Endothelial cell of umbilical vein (primary cell): ENCODE measurements around the gene CORO7. TPM values are rescaled to one million over a fixed set of nuclear protein-coding genes. Genes with fewer than 3 reads are reported as not detected.
"Not testable (repeated sequence)": the region's sequence is repeated elsewhere in the genome, so short reads cannot be mapped to it uniquely, and the experiment has no call there.

Experiments
- BruUV-seq: library from RNA; stranded (reverse); fragments of 400-500 nt; replicated peaks from 2 replicates; lab custom pipeline; 2021; lab: Mats Ljungman, UMichigan
- CTCF ChIA-PET: fragments of 300-600, 350-600 bp; sonication (Branson Sonifier 250); formaldehyde crosslinking; loops from one replicate; lab custom pipeline; 2021; ENCODE audit warnings: antibody characterized with exemption, inconsistent platforms; lab: Charles Lee
- POLR2A ChIA-PET: fragments of 300-600, 350-600 bp; sonication (Branson Sonifier 250); formaldehyde crosslinking; loops from one replicate; lab custom pipeline; 2021; ENCODE audit warnings: antibody characterized with exemption, inconsistent platforms; lab: Charles Lee
- DNase-seq: peaks from one replicate; pipeline ENCODE4 v3.0.0-alpha.2; 2011; ENCODE audit warnings: low read depth, low spot score
- FAIRE-seq: peaks from 2 replicates; lab custom pipeline; 2011; peaks lifted over from hg19 to GRCh38; lab: Jason Lieb, UNC
- H2AFZ ChIP-seq: 2 replicates; pipeline ENCODE4 v1.6.0; 2012; ENCODE audit warnings: low read depth, low read length, control low read depth, inconsistent platforms
- H3K27ac ChIP-seq: 2 replicates; pipeline ENCODE4 v1.5.1; 2011; ENCODE audit warnings: low read depth, mild to moderate bottlenecking, control low read depth, low read length, moderate library complexity; ENCODE audit not compliant: insufficient read depth
- H3K27me3 ChIP-seq, 2 experiments: 2 replicates each; pipeline versions ENCODE4 v1.6.0 to v1.6.1; 2011; ENCODE audit warnings: low read length in 2 of 2, mixed read lengths in 1 of 2; ENCODE audit not compliant: control insufficient read depth in 2 of 2, insufficient read depth in 2 of 2
- H3K36me3 ChIP-seq, 2 experiments: 2 replicates in 1 of 2; 3 replicates in 1 of 2; pipeline ENCODE4 v1.5.1; 2011; ENCODE audit warnings: low read length in 2 of 2, mild to moderate bottlenecking in 1 of 2, moderate library complexity in 1 of 2; ENCODE audit not compliant: control insufficient read depth in 2 of 2, insufficient read depth in 2 of 2; ENCODE audit errors: extremely low read depth in 1 of 2
- H3K4me1 ChIP-seq: 3 replicates; pipeline ENCODE4 v1.5.1; 2011; ENCODE audit warnings: mild to moderate bottlenecking, low read length; ENCODE audit not compliant: control insufficient read depth, insufficient read depth; ENCODE audit errors: extremely low read depth
- H3K4me2 ChIP-seq: 2 replicates; pipeline ENCODE4 v1.6.1; 2011; ENCODE audit warnings: low read length, control low read depth, mixed read lengths; ENCODE audit not compliant: insufficient read depth
- H3K4me3 ChIP-seq, 3 experiments: fragments of 200-600 bp in 1 of 3; sonication (generic), shearing (Covaris generic) in 1 of 3; replicated peaks in 1 of 3; 2 replicates each; pipeline ENCODE4 v1.5.1; 2011 to 2016; ENCODE audit warnings: control low read depth in 3 of 3, low read length in 3 of 3, mild to moderate bottlenecking in 2 of 3, inconsistent platforms in 1 of 3, low read depth in 1 of 3, moderate library complexity in 1 of 3; ENCODE audit not compliant: insufficient read depth in 1 of 3
- H3K79me2 ChIP-seq: 2 replicates; pipeline ENCODE4 v1.6.0; 2012; ENCODE audit warnings: low read length, inconsistent platforms; ENCODE audit not compliant: control insufficient read depth, insufficient read depth
- H3K9ac ChIP-seq: replicated peaks from 2 replicates; pipeline ENCODE3; 2011; ENCODE audit warnings: low read length, control low read depth; ENCODE audit not compliant: insufficient read depth; ENCODE audit errors: extremely low read depth
- H3K9me1 ChIP-seq: replicated peaks from 3 replicates; pipeline ENCODE4 v1.6.0; 2011; ENCODE audit warnings: mild to moderate bottlenecking, low read length; ENCODE audit not compliant: control insufficient read depth, insufficient read depth; ENCODE audit errors: extremely low read depth
- H3K9me3 ChIP-seq: replicated peaks from 2 replicates; pipeline ENCODE4 v1.5.1; 2012; ENCODE audit warnings: low read length, inconsistent platforms; ENCODE audit not compliant: control insufficient read depth, insufficient read depth
- H4K20me1 ChIP-seq: replicated peaks from 2 replicates; pipeline ENCODE3; 2011; ENCODE audit warnings: mild to moderate bottlenecking, low read length; ENCODE audit not compliant: control insufficient read depth, insufficient read depth; ENCODE audit errors: extremely low read depth
- EZH2 ChIP-seq: IDR thresholded peaks from 2 replicates; pipeline ENCODE4 v1.6.1; 2012; ENCODE audit warnings: borderline replicate concordance, low read depth, mild to moderate bottlenecking, moderate library complexity, low read length, inconsistent platforms; ENCODE audit not compliant: severe bottlenecking
- FOS ChIP-seq: IDR thresholded peaks from 2 replicates; pipeline ENCODE4 v1.6.1; 2011; ENCODE audit warnings: mild to moderate bottlenecking, low read length, moderate library complexity, borderline replicate concordance; ENCODE audit not compliant: insufficient read depth
- GATA2 ChIP-seq: IDR thresholded peaks from 2 replicates; pipeline ENCODE4 v1.7.0; 2011; ENCODE audit warnings: low read depth, mild to moderate bottlenecking, moderate library complexity, mixed read lengths, low read length; ENCODE audit not compliant: insufficient read length, insufficient read depth
- JUN ChIP-seq: IDR thresholded peaks from 2 replicates; pipeline ENCODE4 v1.6.1; 2011; ENCODE audit warnings: borderline replicate concordance, low read depth; ENCODE audit not compliant: insufficient read length, insufficient read depth
- MYC ChIP-seq: IDR thresholded peaks from one replicate; pipeline ENCODE4 v1.6.1; 2011; ENCODE audit warnings: mild to moderate bottlenecking, low read depth, low read length
- POLR2A ChIP-seq: IDR thresholded peaks from 2 replicates; pipeline ENCODE4 v1.6.1; 2012; ENCODE audit warnings: low read depth, mild to moderate bottlenecking, control low read depth, low read length
- POLR2AphosphoS5 ChIP-seq: IDR thresholded peaks from 2 replicates; pipeline ENCODE4 v1.6.1; 2012; ENCODE audit warnings: low read depth, mild to moderate bottlenecking, control low read depth, low read length, moderate library complexity; ENCODE audit not compliant: insufficient read depth
- dilution Hi-C: fragments of 300-500 bp; cut with MboI; formaldehyde crosslinking; loops from one replicate; pipeline ENCODE4 v1.15.0; 2019; ENCODE audit warnings: low sequenced_read_pairs; ENCODE audit not compliant: extremely low pct_ligation_motif_present
- intact Hi-C: fragments of 100-400 bp; cut with micrococcal nuclease; formaldehyde crosslinking; loops from one replicate; pipeline ENCODE4 v1.10.0; 2022
- polyA plus RNA-seq, 4 experiments: library from polyadenylated mRNA; depleted of rRNA in 3 of 4; stranded (reverse) in 3 of 4; unstranded in 1 of 4; fragments of >200 nt; gene quantifications; 2 replicates each; pipeline versions ENCODE4 v1.2.1 to v1.2.3, GENCODE V29; 2011 to 2012; ENCODE audit warnings: missing spikeins in 1 of 4
- total RNA-seq: library from RNA; stranded (reverse); gene quantifications from 2 replicates; pipeline ENCODE4 v1.2.3, GENCODE V29; 2021
- TF ChIP-seq, protein P1 (sequence below): IDR thresholded peaks from 2 replicates; pipeline ENCODE4 v1.6.1; 2011; ENCODE audit not compliant: insufficient read depth, insufficient read length
- TF ChIP-seq, protein P2 (sequence below), 2 donors: IDR thresholded peaks; 1 replicate in 1 of 2; 2 replicates in 1 of 2; pipeline ENCODE4 v1.5.1; 2011; ENCODE audit warnings: low read length in 2 of 2, mild to moderate bottlenecking in 2 of 2, moderate library complexity in 2 of 2, control low read depth in 1 of 2, inconsistent platforms in 1 of 2, low read depth in 1 of 2; ENCODE audit not compliant: insufficient read depth in 1 of 2; ENCODE audit errors: extremely low read depth in 1 of 2

CORO7 gene
- total and polyA plus RNA-seq, 2 donors (not counting 3 experiments of a cell fraction or from before 2014, with no cell fraction given): 42.5 to 72.3 TPM

DNA sequence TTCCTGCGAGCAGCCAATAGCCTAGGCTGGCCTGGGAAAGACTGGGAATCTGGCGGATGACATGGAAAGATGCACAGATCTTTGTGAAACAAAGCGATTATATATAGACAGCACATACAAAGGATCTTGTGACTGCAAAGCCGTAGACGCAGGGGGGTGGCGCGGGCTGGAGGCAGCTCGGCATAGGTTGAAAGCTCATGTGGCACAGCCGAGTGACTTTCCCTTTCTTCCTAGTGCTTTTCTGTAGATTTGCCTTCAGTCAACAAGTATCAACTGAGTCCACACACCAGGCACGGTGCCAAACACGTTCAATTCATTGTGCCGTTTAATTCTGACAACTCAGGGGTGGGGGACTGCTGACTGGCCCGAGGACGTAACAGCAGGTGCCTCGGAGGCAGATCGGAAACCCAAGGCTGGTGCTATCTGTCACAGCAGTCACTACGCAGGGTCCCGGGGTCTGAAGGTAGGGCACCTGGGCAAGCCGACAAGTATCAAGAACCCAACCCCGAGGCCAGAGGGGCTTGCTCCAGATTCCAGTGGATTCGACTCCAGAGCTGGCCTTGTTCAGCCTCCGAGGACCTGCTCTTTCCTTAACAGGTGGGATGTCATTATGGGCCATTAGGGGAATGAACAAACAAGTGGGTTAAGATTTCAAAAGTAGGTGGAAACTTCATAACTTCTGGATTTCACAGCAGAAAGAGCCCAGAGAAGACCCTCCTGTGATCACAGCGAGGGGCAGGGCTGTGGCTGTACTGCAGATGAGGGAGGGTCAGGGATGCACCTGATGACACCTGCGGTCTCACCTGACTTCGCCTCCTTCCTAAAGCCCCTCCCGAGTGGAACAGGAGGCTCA lies 71.2 kb downstream of the CORO7 start:
- no peaks in the 10 kb centered on the region for H3K9me1 ChIP-seq
- no peak for FAIRE-seq
- H3K27me3 ChIP-seq: no peaks in the 10 kb centered on the region
- H3K9ac ChIP-seq: no peak overlapping the region
- H2AFZ ChIP-seq: no peak overlapping the region
- intact Hi-C loops: no loop called here
- ChIA-PET POLR2A (no interaction called here), CTCF (interaction anchor here (1.0 to 2.7 kb wide), 3 partner anchors 55 to 91 kb away, joined by 3 to 7 read pairs (median 5); no protein-coding TSS in a partner anchor)
- no peaks in the 10 kb centered on the region for H3K4me1 ChIP-seq
- no peak for DNase-seq
- no TSS peak for BruUV-seq
- TF ChIP-seq POLR2A (no peak), FOS (no peak), GATA2 (no peak), MYC (no peak), POLR2AphosphoS5 (no peak), EZH2 (no peak), JUN (no peak)
- TF ChIP-seq, protein P1, sequence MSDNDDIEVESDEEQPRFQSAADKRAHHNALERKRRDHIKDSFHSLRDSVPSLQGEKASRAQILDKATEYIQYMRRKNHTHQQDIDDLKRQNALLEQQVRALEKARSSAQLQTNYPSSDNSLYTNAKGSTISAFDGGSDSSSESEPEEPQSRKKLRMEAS: no peak
- TF ChIP-seq, protein P2, sequence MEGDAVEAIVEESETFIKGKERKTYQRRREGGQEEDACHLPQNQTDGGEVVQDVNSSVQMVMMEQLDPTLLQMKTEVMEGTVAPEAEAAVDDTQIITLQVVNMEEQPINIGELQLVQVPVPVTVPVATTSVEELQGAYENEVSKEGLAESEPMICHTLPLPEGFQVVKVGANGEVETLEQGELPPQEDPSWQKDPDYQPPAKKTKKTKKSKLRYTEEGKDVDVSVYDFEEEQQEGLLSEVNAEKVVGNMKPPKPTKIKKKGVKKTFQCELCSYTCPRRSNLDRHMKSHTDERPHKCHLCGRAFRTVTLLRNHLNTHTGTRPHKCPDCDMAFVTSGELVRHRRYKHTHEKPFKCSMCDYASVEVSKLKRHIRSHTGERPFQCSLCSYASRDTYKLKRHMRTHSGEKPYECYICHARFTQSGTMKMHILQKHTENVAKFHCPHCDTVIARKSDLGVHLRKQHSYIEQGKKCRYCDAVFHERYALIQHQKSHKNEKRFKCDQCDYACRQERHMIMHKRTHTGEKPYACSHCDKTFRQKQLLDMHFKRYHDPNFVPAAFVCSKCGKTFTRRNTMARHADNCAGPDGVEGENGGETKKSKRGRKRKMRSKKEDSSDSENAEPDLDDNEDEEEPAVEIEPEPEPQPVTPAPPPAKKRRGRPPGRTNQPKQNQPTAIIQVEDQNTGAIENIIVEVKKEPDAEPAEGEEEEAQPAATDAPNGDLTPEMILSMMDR (IDR thresholded peaks at IDR 0.05; ENCODE audit: extremely low read depth in 1 of 2, insufficient read depth in 1 of 2, low read depth in 1 of 2, low read length in 2 of 2): no peak
- no peaks in the 10 kb centered on the region for H3K9me3 ChIP-seq
- H4K20me1 ChIP-seq: no peaks in the 10 kb centered on the region
- peaks cover 46% of the 10 kb centered on the region for H3K79me2 ChIP-seq
- no peak overlapping the region for H3K27ac ChIP-seq
- H3K4me2 ChIP-seq: no peak overlapping the region
- H3K4me3 ChIP-seq: no peak overlapping the region
- peaks cover 0 to 3% of the 10 kb centered on the region in 2 experiments for H3K36me3 ChIP-seq
- dilution Hi-C loops: no loop called here

DNA sequence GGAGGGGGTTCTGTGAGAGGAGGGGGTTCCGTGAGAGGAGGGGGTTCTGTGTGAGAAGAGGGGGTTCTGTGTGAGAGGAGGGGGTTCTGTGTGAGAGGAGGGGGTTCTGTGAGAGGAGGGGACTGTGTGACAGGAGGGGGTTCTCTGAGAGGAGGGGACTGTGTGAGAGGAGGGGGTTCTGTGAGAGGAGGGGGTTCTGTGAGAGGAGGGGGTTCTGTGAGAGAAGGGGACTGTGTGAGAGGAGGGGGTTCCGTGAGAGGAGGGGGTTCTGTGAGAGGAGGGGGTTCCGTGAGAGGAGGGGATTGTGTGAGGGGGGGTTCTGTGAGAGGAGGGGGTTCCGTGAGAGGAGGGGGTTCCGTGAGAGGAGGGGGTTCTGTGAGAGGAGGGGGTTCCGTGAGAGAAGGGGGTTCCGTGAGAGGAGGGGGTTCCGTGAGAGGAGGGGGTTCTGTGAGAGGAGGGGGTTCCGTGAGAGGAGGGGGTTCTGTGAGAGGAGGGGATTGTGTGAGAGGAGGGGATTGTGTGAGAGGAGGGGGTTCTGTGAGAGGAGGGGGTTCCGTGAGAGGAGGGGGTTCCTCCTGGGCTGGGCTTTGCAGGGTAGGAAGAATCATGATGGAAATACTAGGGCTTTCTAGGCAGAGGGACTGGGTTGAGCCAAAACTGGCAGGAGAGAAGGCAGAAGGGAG lies 72.0 kb downstream of the CORO7 start:
- FAIRE-seq, H4K20me1 ChIP-seq, H3K4me2 ChIP-seq, H2AFZ ChIP-seq, CTCF ChIA-PET, H3K4me1 ChIP-seq, H3K9me3 ChIP-seq, H3K4me3 ChIP-seq, H3K9ac ChIP-seq, DNase-seq, H3K36me3 ChIP-seq, H3K9me1 ChIP-seq, POLR2A ChIA-PET, dilution Hi-C loops, BruUV-seq, H3K27me3 ChIP-seq, H3K27ac ChIP-seq, intact Hi-C loops: not testable (repeated sequence)
- peaks cover 39% of the 10 kb centered on the region for H3K79me2 ChIP-seq
